NCI-H1092 treated with DMSO at 0.1 percent for 48 hours (cell line): ENCODE results near the gene NAA80.

Source experiments
- DNase-seq: peaks from one replicate; lab custom pipeline; 2025; lab: John Stamatoyannopoulos, UW

NAA80 gene

DNA sequence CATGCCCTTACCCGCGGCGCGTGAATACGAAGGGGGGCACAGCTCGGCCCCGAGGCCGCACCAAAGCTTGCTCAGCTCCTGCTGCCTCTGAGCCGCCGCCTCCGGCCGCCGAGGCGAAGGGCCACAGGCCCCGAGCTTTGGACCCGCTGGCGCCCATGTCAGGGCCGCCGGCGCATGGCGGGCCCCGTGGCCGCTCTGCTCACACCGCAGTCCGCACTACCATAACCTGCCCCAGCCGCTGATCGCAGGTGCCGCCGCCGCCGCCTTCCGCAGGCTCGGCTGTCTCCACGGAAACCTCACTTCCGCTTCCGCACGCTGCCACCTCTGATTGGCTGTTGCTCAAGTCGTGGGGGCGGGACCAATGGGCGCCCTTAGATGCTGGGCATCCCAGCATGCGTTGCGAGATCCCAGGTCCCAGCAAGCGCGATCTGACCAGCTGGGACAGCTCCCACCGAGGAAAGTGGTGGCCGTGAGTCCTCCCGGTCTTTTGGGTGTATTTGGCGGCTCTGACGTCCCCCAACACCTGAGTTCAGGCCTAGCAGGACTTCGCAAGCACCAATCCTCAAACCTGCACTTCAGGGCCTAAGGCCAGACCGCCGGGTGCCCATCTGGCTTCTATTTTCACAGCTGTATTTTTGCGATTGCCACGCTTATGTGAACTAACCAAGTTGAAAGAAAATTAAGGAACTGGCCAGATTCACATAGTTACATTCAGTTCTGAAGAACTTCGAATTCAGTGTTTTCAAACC is 28.9 kb upstream of the NAA80 start, which contains the start of gene TUSC2:
TSS of gene TUSC2 (minus strand) at position 281 of the 749 bp plus-strand sequence. CDS start at position 157, 124 bp downstream.
- DNase-seq = peak; percentile 89

DNA sequence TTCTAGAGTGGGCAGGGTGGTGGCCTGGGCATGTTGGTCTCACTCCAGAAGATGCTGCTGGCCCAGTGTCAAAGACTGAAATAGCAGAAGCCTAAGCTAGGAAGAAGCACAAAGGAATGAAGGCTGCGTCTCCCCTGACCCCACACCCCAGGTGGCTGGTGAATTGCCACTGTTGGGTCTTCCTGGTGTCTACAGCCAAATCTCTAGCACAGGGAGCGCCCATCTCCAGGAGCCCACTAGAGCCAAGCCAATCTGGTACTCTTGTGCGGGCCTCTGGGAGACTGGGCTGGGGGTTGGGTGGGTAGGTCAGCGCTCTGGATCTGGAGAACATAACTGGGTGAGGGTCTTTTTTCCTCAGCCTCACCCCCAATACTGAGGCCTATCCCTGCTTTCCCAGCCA is 27.9 kb upstream of the NAA80 start:
- DNase-seq = no peak

DNA sequence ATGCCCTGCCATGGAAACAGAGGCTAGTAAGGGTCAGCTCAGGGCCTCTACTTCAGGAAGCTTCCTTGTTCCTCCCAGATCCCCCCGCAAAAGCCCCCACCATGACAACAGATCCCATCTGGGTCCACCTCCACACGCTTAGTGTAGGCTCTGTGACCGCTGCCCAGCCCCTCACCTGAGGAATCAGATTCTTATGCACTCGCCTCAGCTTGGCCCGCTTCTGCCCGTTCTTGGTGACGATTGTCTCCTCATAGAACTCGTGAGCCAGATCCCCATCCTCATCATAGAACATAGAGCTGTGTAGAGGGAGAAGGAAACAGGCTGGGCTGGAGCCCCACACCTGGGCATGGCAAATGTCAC is 27.0 kb upstream of the NAA80 start:
- no peak for DNase-seq

DNA sequence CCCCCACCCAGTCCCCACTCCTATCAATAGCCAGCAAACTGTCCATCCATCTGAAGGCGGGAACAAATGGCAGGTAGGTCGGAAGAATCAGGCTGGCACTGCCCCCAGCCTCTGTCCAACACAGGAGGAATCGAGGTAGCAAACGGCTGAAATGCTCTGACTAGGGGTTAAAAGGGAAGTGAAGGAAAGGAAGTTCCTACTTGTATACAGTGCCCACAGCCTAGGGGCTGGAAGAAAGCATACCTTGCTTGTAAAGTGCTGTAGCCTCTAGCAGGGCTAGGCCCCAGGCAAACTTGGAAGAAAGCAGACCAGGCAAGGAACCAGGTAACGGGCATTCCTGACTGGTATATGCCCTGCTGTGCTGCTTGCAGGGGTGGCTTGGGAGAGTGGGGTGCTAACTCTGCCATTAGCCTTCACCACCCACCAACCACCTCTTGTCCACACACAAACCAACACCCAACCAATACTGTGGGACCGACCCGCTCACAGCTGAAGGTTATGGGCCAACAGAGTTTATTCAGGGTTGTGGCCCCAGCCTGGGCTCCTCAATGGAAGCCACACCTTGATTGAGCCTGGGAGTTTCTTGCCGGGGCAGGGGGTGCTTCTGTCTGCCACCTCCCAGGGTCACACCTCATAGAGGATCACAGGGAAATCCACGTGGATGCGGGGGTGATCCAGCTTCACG is 26.4 kb upstream of the NAA80 start:
- DNase-seq = no peak

DNA sequence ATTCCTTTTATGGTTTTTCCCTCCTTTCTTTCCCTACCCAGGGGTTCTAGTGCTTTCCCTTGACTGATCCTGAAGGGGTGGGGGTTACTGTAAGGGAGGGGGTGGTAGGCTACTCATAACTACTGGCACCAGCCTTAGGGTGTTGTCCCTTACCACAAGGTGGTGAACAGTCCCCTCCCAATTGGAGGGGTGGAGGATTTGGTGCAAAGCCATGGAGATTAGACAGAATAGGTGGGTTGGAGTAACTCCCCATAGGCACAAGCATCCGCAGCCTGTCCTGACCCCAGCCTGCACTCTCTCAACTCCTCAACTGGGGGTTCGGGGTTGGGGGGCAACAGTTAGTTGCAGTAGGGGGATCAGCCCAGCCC is 25.9 kb upstream of the NAA80 start:
- no peak for DNase-seq

DNA sequence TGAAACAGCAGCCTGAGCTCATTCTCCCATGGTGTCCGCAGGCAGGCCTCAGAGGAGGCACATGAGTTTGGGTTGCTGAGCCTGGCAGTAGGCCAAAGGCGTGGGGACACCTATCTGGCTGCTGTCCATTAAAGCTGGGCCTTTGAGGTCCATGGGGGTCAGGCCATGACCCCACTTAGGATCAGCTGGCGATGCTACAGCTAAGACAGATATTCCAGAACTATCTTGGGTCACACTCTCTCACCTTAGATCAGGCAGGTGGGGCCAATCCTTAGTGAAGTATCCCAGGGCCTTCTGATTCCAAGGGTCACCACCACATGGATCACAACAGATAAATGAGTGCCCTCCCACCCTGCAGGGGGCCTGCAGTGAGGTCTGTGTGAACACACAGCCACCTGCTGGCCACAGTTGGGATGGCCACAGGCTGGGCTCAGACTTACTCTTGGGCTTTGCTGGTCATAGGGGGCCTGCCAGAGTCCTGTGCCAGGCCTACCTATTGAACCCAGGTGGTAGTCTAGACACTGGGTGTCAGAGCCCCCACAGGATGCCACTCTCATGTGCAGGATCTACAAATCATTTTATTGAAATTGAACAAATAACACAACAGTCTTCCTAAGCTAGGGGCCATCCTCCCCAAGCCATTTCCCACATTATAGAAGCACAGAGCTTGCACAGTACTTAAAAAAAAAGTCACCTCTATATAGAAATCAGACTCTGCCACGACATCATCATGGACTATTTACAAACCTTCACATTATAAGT is 25.3 kb upstream of the NAA80 start:
- DNase-seq = peak; percentile 42

DNA sequence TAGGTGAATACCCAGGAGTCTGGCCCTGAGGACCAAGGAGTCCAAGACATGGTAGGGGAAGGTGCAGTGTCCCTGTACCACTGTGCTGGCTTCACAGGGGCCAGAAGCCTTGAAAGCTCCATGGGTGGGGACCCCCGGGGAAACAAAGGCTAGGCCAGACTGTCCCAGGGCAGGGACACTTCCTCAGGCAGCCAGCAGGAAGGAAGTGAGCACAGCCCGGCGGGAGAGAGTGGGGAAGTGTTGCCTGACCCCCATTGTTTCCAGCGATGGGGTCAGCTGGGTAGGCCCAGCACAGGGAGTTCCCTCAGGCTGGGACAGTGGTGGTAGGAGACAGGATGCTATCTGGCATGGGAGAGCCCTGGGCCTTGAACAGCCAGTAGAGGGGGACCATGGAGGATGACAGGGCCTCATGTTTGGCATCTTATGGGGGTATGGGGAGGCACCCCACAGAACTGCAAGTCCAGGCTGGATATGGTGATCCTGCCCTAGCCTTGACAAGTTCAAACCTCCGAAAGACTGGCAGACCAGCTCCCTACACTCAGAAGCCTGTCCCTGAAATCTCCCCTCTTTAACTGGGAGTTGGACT is 24.5 kb upstream of the NAA80 start:
- no peak for DNase-seq

DNA sequence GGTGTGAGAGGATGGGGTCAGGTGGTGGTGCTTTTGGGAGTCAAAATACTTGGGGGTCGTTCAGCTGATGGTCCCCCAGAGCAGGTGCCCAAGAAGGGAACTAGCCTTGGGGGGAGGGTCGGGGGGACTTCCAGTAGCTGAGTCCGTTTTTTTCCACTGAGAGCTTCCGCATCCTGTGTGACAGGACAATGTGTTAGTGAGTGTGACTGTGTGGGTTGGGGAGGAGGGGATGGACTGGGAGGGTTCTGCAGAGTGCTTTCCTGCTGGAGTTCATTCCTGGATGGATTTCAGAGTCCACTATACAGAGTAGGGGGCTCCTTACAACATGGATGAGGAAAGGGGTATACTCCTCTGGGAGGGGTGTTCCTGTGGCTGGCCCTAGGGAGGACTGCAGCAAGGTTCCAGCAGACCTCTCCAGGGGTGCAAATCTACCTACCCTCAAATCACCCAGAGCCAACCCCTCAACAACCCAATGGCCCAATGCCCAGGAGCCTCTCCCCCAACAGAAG is 23.9 kb upstream of the NAA80 start:
- no peak for DNase-seq

DNA sequence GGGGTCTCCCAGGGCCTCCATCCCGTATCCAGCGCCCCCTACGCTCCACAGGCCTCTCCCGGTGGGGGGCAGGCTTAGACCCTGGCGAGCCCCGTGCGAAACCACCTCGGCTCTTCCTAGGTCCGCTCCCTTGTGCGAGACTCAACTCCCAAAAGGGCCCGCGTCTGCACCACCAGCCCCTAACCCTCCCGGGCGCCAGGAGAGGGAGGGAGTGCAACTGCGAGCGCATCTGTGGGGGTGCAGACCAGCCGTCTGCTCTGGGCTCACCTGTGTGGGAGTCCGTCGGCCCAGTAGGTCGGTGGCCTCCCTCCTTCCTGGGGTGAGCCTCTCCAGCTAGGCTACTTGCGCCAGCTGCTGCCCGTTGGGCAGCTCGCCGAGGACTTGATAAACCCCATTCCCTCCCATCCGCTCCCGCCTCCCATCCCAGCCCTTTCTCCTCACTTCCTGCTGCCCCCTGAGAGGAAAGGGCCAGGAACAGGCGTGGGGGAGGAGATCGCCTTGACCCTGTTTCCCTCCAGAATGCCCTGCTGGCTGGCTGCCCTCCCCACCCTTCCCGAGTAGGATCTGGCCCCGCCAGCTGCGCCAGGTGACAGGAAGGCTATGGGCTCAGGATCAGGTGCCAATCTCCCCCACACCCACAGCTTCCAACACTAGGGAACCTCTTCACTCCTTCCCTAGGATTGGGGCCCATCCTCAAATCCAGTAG is 23.3 kb upstream of the NAA80 start, which contains the start of gene HYAL2:
TSS of gene HYAL2 (minus strand) at position 360 of the 706 bp plus-strand sequence. CDS start 2,256 bp downstream, outside the sequence.
- DNase-seq = peak; percentile 33

DNA sequence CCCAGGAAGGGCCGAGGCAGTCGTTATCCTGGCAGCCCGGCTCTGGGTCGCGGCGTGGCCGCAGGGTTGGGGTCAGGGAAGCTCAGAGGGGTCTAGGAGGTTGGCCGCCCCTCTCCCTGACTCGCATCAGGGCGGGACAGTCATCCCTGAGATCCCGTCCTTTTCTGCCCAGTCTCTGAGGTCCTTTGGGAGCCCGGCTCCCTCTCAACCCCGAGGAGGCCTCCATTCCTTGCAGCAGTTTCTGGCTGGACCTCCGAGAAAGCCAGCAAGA is 22.8 kb upstream of the NAA80 start:
- DNase-seq = no peak

DNA sequence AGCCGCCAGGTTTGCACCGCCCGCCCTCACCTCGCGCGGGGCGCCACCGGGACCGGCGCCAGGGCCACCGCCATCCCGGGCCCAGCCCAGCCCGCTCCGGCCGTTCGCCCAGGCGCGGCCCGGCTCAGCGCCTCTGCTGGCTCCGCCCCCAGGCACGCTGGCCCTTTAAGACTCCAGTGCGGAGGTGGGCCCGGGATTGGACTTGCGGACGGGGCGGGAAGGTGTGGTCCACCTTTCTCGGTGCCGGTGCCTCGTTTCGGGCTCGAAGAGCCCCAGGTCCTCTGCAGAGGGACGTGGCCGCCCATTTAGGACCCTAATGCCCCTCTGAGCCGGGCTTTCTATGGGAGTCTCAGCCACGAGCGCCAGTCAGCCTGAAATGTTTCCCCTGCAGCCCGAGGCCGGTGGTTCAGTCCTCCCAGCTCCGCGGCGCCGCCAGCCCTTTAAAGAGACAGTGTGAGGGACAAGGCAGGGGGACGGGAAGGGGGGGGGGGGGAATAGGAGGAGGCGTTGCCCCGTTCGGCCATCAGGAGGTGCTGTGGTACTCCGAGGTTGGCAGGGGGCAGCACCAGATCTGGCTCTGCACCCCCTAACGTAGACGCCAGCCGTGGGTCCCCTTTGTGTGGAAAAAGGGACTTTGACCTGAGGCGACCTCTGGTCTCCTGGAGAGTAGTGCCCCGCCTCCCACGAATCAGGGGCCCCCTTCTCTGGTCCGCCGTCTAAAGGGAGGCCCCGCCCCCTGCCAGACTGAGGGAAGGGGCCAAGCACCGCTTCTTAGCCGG is 22.3 kb upstream of the NAA80 start:
- DNase-seq = peak; percentile 86

DNA sequence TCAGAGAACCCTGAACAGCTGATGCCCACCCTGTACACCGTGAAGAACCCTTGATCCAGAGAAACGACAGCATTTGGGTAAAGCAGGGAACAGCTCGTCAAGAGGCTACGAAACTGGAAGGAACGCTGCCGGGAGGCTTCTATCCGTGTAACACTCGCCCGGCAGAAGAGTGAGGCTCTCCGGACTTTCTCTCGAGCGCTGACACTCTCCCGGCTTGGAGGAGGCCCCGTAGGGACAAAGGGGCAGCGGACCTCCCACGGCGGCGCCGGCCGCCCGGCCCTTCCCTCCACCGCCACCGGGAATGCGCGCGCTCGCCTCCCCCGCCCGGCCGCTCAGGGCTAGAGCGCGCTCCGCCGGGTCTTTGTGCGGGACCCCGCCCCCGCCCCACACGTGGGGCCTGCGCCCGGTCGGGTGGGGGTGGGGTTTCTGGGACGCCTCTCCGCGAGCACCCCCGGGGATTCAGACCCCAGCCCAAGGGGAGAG is 21.7 kb upstream of the NAA80 start:
- DNase-seq = peak; percentile 38

DNA sequence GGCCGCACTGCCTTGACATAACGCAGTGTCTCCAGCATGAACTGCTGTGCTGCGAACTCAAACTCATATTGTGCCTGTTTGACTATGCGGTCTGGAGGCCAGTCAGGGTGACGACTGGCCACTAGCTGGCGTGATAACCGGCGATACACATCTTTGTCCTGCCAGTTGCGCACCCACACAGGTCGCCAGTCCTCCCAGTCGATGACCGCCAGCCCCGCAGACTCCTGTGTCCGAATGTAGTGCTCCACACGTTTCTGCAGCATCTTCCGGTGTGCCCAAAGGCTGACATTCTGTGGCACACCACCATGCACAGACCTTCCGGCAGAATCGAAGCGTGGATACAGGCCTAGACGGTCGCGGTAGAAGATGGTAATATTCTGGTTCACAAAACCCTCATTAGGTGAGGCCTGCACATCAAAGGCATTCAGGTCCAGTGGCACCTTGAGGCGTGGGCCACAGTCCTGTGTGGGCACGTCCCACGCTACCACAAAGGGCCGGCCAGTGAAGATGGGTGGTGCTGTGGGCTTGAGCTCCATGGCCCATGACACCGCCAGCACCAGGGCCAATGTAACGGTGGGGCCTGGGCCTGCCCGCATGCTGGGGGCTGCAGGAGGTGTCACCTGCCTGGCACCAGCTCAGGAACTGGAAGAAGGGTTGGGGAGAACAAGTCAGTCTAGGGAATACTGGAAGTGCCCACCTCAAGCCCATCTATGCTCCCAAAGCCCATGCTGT is 20.9 kb upstream of the NAA80 start:
- no peak for DNase-seq

DNA sequence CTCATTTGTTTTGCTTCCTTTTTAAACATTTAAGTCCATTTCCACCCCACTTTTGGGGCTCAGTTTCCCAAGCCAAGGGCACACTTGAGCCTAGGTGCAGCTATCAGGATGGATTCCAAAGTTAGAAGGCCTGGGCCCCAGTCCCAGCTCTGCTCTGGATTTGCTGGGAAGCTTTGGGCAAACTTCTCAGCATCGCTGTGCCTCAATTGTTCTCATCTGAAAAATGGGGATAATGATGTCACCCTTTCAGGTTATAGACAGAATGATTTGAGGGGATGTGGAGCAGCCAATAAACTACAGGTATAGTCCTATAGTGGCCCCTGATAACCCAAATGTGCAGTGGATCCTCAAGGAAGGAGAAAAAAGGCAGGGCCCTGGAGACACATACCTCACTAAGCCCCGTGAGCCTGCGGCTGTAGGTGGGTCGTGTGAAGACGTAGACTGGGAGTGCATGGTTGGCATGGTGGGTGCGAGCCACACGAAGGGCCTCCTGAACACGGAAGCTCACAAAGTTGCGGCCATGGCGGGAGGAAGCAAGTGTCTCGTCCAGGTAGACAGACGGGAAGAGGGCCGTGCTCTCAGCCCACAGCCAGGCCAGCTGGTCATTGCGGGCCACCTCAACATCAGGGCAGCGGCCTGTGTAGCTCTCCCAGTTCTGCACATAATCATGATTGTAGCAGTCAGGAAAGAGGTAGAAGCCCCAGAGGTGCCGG is 20.1 kb upstream of the NAA80 start:
- no peak for DNase-seq

DNA sequence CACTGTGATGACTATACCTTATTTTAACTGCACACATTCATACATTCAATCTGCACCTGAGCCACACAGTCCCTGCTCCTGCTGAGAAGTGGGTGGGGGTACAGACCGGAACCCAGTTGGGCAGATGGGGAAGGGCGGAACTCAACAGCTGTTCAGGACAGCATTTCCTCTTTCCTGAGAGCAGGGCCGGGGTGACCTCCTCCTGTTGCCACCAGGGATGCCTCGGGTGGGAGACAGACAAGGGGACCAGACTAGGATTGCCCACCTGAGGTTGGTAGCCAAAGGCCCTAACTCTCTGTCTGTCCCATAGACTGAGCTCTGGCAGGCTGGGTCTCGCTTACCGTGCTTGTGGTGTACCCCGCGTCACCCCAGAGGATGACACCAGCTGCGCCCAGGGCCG is 19.4 kb upstream of the NAA80 start:
- DNase-seq = no peak

DNA sequence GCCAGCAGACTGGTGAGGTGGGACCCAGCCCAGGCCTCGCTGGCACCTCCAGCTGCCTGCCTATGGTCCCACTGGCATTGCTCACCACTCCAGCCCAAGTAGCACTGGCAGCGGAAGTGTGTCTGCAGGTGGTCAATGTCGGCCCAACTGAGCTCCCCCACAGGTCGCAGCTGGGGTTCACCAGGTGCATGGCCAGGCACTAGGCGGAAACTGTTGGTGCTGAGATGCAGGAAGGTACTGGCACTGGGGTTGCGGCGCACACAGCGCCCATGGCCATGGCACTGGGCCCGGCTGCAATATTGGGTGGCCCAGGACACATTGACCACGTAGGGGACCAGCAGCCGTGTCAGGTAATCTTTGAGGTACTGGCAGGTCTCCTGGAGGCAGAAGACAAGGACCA is 19.0 kb upstream of the NAA80 start:
- no peak for DNase-seq

DNA sequence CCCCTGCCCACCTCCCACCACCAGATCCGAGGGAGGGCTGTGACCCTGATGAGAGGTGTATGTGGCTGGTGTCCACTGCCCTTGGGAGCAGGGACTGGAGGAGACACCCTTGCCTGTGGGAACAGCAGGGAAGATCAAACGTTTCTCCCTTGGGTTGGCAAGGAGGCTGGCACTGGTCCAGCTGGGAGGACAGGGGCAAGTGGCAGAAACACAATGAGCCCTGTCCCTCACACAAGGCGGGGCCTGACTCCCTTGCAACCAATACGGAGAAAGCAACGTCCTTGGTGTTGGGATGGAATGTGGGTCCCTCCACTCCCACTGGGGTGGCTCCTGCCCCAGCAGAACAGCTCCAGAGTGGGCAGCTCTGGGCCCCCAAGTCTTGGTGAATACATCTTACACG is 18.1 kb upstream of the NAA80 start:
- DNase-seq = no peak

DNA sequence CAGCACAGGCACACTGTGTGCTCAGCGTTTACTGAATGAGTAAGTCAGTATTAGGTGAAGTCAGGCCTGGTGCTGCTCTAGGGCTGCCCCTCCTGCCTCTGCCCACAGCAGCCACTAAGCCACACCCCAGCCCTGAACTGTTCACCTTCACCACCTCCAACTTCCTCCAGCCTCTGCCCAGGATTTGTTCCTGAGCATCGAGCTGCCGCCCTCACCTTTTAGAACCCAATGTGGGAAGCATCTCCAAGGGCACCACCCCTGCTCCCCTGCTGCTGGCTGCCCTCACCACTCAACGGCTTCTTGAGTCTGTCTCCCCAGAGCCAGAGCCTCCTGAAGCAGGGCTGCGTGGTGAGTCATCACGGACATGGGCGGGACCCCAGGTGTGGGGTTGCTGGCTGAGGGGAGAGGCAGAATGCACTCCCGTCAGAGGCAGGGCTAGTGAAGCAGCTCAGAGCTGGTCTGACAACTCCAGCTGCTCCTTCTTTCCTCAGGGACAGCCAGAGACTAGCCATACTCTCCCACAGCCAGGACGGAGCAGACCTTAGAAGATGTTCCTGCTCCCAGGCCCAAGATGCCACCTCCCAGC is 17.5 kb upstream of the NAA80 start:
- DNase-seq = no peak

DNA sequence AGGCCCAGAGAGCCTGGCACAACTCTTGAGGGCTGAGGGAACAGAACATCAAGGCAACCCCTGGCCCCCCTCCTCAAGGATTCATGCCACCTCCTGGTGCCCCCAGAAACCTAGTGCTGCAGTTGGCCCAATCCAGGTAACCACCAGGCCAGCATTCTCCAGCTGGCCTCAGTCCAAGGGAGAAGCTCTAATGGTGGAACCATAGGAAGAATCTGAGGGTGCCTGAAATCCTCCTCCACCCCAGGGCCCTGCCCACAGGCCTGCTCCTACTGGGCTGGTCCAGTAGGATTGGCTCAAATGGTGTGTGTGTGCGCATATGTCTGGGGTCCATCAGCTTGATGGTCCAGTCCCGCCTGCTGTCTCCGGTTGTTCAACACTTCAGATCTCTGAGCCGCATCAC is 15.6 kb upstream of the NAA80 start:
- no peak for DNase-seq
